Measurements from ENCODE around the gene CLEC4A.
"Not testable (repeated sequence)": the region's sequence is repeated elsewhere in the genome, so short reads cannot be mapped to it uniquely, and the experiment has no call there.

DNA sequence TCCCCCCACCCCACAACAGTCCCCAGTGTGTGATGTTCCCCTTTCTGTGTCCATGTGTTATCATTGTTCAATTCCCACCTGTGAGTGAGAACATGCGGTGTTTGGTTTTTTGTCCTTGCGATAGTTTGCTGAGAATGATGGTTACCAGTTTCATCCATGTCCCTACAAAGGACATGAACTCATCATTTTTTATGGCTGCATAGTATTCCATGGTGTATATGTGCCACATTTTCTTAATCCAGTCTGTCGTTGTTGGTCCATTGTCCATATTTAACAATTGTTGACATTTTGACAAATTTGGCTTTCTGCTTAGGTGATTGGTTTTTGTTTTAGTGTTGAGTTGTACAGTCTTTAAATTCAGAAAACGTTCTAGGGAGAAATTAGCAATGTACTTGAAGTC, 10.3 kb upstream of the CLEC4A start:
- not testable (repeated sequence) for TF ChIP-seq POLR2A (IDR thresholded peaks at IDR 0.05)
- TF ChIP-seq, protein P1, sequence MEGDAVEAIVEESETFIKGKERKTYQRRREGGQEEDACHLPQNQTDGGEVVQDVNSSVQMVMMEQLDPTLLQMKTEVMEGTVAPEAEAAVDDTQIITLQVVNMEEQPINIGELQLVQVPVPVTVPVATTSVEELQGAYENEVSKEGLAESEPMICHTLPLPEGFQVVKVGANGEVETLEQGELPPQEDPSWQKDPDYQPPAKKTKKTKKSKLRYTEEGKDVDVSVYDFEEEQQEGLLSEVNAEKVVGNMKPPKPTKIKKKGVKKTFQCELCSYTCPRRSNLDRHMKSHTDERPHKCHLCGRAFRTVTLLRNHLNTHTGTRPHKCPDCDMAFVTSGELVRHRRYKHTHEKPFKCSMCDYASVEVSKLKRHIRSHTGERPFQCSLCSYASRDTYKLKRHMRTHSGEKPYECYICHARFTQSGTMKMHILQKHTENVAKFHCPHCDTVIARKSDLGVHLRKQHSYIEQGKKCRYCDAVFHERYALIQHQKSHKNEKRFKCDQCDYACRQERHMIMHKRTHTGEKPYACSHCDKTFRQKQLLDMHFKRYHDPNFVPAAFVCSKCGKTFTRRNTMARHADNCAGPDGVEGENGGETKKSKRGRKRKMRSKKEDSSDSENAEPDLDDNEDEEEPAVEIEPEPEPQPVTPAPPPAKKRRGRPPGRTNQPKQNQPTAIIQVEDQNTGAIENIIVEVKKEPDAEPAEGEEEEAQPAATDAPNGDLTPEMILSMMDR (IDR thresholded peaks at IDR 0.05) = not testable (repeated sequence)
